GM19438 (cell line): Measurements from ENCODE around the gene OR5I1.
"Not testable (repeated sequence)": the region's sequence is repeated elsewhere in the genome, so short reads cannot be mapped to it uniquely, and the experiment has no call there.

Experiments used
- ATAC-seq: cut with Tn5 transposase; IDR thresholded peaks from one replicate; pipeline ENCODE4 v1.9.1; 2021; ENCODE audit warnings: low read depth; ENCODE audit not compliant: unreplicated experiment

Gene OR5I1

GRCh38 chr11:55936300-55936699, at the start of gene OR5I1:
OR5I1 (minus strand) TSS chr11:55936400; CDS start chr11:55936400, 0 bp downstream.
- ATAC-seq, result no peak

DNA sequence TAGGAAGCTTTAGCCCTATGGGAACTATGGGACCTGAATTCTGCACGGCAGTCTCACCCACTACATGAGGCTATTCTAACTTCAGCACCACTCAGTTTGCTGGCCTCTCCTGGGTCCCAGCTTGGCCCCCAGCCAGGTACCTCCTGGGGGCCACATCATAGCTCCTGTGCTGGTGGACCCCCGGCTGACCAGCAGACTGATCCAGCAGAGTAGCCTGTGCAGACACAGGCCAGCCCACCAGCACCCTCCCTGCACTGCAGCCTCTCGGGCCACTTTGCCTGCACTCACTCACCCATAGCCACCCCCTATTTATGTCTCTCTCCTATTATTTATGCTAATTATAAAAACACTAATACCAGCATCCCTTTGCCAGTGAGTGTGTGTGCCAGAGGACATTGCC, 34.7 kb upstream of the OR5I1 start:
- ATAC-seq, result no peak

DNA sequence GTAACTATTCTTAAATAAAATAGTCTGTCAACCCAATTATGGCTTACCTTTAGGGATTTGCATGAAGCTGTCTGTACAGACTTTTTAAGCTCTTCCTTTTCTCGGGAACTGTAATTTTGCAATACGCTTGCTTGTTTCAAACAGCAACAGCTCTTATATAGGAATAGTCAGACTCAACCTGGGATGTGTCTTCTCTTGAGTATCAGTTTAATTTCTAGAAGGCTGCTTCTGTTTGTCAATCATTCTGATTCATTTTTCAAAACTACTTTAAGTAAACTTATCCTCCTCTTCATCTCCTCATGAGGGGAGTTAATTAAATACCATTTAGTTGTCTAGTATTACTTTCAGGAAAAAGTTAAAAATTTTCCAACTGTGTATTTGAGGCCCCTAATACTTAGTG, 33.6 kb upstream of the OR5I1 start, which contains the start of gene OR10AG1:
OR10AG1 (minus strand) TSS at position 101 of the 400 bp plus-strand sequence; CDS start at position 63, 38 bp downstream.
- ATAC-seq, result no peak

DNA sequence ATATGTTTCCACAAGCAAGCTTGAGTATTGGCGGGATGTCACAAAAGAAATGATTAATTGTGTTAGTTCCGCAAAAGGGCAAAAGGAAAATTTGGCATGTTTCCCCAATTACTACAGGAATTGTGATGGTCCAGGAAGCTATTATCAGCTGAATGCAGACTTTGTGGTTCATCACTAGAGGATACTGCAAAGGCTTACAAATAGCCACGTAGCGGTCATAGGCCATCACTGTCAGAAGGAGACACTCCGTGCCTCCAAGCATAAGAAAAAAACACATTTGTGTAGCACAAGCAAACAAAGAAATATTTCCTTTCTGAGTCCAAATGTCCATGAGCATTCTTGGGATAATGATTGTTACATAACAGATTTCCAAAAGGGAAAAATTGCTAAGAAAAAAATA, 31.7 kb upstream of the OR5I1 start:
- no peak for ATAC-seq

GRCh38 chr11:55966391-55966790, 30.2 kb upstream of the OR5I1 start:
- ATAC-seq, result no peak

- no peak for ATAC-seq
These were observed 20.3 kb upstream of the OR5I1 start for GRCh38 chr11:55956521-55956920.

DNA sequence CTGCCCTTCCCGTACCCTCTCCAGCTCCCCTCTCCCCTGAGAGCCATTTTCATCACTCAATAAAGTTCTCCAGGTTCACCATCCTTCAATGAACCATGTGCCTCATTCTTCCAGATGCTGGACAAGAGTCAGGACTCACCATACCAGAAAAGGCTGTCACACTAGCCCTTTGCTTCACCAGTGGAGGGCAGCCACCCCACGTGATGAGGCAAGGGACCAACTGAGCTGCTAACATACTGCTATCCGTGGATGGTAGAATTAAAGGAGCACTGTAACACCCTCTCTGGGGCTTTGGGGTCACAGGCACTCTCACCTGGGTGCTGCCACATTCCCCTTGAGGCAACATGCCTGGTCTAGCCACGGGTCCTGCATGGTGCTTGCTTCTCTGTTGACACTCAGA, 13.1 kb upstream of the OR5I1 start:
- ATAC-seq, result no peak

DNA sequence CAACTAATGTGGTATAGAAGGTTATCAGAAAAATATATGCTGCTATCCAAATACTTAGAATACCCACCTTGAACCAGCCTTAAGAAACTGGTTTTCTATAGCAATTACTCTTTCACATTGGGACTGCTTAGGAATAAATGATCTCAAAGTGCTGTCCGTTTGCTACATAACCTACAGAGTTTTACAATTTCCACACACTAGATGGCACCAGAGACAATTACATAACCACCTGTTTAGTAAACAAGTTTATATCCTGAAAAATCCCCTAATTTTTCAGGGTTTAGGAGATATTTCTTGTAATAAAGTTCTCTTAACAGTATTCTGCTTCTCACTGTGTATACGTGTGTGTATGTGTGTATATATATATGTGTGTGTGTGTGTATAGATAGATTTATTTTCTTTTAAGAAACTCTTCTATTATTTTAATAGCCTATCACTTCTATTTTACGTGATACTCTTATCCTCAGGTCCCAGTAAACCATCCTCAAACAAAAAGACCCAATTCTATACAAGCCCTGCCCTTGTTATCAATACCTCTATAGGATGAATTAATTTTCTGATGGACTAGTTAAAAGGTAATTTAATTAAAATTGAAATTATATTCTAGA, 6.7 kb upstream of the OR5I1 start:
- ATAC-seq, result no peak

DNA sequence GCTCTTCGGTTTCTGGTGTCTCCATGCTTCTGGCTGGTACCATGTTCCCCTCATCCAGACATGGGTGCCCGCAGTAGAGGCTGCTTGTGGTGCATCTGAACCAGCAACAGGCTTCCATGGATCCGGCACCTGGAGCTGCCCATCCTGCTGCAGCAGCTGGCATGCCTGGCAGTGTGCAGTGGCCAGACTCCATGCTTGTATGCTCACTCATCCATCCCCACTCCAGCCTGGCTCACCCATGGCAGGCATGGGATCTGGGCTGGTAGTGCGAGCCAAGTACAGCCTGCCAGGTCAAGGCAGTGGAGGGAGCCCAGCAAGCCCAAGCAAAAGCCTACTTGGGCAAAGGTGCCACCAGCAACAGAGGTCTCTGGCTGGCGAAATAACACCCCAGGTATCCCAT, 15.7 kb downstream of the OR5I1 start:
- no peak for ATAC-seq

DNA sequence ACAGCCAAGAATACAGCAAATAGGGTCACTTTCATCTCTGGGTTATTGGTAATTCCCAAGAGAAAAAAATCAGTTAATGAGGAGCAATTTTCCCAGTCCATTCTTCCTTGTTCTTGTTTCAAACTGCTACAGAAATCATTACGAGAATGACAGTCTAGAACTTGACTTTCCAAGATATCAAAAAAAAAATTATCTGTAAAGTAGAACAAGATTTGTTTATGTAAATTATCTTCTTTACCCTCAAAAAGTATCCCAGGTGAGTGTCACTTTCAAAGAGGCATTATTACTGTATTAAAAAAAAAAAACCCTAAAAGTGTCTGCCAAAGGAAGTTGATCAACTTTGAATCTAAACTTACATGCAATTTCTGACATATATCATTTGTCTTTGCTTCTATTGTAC, 21.7 kb downstream of the OR5I1 start, which contains the start of gene OR5W2:
OR5W2 (minus strand) TSS at position 101 of the 400 bp plus-strand sequence; CDS start at position 101, 0 bp downstream.
- ATAC-seq, result no peak

DNA sequence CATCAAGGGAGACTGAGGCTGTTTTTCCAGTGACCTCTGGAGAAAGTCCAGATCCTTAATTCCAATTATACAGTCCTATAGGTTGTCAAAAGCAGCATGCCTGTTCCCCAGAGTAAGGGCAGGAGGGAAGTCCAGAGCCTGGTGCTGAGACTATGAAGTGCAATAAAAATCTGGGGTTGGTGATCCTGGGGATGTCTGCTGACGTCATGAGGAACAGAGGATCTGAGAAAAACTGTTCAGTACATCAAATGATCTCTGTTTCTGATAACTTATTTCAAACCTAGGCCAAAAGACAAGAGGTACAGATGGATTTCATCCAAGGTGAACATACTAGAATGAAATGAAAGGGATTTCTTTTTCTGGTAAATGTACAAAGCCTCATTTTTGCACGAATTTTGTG, 33.9 kb downstream of the OR5I1 start:
- no peak for ATAC-seq

DNA sequence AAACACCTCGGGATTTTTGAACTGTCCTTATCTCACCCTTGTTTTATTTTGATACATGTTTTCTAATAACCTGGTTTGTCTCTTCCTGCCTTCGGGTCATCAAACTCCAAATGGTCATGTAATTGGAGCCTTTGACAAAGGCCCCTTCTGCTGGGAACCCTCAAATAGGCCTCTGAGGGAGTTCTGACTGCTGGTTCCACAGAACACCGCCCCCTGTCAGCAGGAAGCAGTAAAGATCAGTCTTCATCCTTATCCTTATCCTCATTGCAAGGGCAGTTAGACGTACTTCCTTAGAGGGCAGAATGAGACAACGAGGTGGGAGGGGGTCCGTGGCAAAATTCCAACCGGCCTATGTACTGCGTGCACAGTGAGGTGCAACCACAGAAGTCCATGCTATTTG, 41.0 kb downstream of the OR5I1 start:
- no peak for ATAC-seq

DNA sequence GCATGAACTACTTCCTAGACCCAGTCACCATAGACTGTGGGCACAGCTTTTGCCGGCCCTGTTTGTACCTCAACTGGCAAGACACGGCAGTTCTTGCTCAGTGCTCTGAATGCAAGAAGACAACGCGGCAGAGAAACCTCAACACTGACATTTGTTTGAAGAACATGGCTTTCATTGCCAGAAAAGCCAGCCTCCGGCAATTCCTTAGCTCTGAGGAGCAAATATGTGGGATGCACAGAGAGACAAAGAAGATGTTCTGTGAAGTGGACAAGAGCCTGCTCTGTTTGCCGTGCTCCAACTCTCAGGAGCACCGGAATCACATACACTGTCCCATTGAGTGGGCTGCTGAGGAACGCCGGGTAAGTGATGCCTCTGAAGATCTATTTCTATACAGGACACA, 50.7 kb downstream of the OR5I1 start:
- ATAC-seq, result not testable (repeated sequence)
